ENCODE data around the gene SMARCC2.
"Not testable (repeated sequence)": the region's sequence is repeated elsewhere in the genome, so short reads cannot be mapped to it uniquely, and the experiment has no call there.

Gene SMARCC2

DNA sequence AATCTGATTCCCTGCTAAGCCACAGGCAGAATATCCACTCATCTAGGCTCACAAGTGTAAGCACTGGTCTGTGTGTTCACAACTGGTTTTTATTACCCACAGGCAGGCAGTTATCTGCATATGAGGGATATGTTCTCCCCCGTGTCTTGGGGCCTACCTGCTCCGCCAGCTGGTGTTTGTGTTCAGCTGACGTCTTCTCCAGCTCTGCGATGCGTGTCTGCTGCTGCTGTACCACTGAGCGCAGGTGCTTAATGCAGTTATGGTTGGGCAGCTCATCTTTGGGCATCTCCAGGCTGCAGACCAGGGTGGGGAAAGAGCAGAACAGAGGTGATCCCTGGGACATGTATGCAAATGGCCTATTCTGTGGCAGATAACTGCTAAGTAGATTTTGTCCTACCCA lies 18.7 kb upstream of the SMARCC2 start:
- no peak for DNase-seq

DNA sequence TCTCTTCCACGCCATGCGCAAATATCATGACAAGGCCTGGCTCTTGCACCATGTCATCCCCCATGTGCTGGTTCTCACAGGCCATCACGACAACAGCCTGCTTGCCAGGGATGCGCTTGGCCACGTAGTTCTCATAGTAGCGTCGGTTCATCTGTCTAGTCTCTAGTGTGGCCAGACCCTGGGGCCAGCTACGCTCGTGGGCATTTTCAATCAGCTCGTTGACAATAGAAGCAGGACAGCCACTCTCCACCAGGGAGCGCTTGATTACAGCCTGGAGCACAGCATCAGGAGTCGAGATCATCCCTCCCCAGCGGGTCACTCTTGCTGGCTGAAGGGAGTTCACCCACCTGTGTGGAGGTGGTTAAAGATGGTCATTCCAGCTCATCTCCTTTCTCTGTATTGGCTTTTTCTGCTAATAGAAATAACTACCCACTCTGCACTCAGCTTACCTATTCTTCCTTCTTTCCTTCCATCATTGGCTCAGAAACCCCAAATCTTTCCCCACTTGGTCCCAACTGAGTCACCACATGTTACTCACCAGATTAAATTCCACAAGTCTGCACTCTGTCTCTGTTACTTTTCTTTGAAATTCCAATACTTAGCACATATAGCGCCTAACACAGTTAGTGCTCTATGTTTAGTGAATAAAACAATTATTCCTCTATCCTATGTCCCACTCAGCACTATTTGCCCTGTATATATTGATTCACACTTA lies 17.3 kb upstream of the SMARCC2 start:
- peak; percentile 59 to 66 (median 60) for DNase-seq

DNA sequence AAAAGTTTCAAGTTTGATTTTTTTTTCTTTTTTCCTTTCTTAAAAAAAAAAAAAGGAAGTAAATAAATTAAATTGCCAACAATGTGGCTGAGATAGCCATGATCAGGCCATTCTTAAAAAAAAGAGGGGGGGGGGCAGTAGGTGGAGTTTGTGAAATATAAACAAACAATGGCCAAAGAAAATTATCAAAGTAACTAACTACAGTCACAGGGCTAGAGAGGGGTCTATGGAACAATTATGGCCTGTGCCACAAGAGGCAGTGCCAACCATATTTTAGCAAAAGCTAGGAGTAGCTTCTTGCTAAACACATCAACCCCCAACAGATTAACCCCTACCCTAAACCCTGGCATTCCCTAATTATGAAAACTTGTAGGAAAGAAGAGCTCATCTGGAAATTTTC lies 16.2 kb upstream of the SMARCC2 start:
- DNase-seq: no peak

DNA sequence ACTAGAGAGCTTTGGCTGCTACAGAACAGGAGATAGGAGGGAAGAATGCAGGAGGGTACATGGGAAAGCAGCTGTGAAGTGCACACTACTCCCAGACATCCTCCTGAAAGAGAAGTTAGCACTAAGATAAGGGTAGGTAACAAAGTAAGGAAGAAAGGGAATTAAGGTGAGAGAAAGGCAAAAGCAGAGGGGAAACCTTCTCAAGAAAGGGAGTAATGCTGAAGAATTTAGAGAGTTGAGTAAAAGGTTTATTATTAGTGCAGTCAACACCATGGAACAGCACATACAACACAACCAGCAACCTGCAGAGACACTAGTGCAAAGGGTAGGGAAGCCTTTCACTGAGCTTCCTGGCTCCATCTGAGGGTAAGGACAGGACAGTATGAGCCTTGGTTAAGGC lies 15.0 kb upstream of the SMARCC2 start:
- no peak for DNase-seq

DNA sequence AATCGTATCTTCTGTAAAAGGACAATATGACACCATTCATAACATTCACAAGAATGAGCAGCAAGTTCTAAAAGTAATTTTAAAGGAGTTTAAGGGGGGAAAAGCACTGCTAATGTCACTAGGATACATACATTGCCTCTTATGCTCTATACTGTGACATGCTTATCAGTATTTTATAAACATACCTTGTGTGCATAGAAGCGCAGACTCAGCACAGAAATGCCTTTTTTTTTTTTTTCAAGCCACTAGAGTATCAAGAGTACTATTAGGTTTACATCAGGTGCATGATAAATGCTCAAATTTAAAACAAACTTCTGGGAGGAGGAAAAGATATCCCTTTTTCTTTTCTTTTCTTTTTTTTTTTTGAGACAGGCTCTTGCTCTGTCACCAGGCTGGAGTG lies 13.6 kb upstream of the SMARCC2 start:
- no peak for DNase-seq

DNA sequence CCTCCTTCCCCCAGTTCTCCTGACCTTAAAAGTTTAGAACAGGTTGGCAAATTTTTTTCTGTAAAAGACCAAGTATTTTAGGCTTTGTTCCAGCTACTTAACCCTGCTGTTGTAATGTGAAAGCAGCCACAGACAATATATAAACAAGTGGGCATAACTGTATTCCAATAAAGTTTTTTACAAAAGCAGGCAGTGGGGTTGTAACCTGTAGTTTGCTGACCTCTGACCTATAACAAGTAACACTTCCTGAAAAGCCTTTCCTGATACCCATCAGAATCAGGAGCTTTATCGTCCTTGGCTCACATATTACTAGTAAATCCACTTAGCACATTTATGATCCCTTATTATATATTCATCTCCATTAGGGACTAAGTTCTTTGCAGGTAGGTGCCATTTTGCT lies 13.1 kb upstream of the SMARCC2 start:
- DNase-seq: no peak

DNA sequence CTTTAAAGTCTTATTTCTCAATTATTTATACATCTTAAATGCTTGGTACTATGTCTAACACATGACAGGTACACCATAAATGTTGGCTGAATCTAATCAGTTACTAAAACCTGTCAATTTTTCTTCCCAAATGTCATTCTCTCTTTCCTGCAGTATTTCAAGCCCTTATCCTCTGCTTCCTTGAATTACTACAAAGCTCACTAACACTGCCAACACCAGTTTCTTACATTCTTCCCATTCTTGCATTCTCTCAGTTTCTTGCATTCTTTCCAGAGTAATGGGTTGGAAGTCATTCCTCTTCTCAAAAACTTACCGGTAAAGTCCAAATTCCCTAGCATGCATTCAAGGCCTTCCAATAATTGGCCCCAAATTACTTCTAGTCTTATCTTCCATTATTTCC lies 9.6 kb upstream of the SMARCC2 start:
- DNase-seq: no peak

DNA sequence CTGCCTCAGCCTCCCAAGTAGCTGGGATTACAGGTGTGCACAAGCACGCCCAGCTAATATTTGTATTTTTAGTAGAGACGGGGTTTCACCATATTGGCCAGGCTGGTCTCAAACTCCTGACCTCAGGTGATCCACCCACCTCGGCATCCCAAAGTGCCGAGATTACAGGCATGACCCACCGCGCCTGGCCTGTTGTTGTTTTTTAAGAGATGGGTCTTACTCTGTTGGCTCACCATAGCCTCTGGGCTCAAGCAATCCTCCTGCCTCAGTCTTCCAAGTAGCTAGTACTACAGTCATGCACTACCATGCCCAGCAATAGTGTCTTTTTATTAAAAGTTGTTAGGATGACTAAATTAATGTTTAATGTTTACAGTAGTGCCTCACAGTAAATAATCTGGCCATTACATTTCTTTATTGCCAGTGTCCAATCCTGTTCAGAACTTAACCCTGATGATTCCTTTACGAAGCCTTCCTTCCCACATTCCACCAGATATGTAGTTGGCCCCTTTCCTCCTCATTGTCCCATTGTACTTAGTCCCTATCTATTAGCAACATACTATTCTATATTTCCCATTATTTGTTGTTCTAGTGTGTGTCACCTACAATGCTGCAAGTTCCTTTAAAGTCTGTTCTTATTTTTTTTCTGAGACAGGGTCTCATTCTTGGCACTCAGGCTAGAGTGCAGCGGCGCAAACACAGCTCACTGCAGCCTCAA lies 8.8 kb upstream of the SMARCC2 start:
- DNase-seq: no peak

DNA sequence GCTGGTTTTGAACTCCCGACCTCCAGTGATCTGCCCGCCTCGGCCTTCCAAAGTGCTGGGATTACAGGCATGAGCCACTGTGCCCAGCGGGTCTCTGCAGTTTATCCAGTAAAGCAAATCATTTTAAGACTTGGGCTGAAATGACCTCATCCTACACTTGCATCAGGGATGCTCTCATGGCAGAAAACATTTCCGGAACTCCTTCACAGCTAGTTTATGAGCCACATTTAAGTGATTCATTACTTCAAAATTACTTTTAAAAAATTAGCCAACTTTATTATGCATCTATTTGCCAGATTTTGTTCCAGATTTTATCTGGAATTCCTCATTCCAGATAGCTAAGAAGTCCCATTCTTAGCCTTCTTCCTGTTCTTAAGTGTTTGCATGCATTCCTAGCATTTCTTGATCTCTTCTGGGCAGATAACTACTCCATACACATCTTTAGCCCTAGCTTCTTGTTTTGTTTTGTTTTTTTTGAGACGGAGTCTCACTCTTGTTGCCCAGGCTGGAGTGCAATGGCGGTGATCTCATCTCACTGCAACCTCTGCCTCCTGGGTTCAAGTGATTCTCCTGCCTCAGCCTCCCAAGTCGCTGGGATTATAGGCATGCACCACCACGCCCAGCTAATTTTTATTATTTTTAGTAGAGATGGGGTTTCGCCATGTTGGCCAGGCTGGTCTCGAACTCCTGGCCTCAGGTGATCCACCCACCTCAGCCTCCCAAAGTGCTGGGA lies 7.7 kb upstream of the SMARCC2 start:
- DNase-seq: not testable (repeated sequence)

DNA sequence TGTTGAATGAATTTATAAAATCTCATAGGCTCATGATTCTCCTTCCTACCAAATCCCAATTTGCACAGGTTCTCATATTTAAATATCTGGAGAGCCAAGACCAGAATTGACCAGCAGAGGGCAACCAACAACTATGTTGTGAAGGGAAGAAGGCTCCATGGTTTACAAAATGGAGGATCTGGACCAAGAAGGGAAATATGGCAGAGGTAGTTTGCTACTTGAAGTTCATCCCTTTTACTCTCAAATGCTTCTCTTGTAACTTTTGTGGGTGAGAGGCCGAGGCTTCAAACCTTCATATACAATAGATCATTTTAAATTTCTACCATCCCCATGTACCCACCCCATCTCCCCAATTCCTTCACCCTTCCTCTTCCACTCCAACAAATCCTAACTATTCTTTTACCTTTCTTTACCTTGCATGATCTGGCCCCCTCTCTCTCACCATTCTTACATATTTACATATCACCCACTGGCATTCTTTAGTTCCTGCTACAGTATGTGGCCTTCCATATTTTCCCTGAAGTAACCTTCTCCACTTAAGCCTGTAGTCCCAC lies 3.8 kb upstream of the SMARCC2 start:
- DNase-seq: peak; percentile 94 to 97 (median 95)

DNA sequence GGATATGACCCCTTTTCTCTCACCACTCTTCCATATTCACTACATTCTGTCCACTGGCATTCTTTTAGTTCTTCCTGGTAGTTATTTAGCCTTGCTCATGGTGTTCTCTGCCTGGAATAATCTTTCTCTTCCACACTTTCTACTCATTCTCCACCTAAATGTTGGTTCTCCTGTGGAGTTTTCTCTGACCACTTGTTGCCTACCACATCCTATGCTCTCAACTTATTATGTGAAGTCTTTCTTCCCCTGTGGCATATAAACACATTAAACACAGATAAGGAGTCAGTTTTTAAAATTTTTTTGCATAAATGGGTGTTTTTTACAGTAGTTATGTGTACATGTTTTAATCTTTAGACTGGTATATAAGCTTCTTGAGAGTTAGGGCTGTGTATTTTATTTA lies 3.3 kb upstream of the SMARCC2 start:
- no peak for DNase-seq

DNA sequence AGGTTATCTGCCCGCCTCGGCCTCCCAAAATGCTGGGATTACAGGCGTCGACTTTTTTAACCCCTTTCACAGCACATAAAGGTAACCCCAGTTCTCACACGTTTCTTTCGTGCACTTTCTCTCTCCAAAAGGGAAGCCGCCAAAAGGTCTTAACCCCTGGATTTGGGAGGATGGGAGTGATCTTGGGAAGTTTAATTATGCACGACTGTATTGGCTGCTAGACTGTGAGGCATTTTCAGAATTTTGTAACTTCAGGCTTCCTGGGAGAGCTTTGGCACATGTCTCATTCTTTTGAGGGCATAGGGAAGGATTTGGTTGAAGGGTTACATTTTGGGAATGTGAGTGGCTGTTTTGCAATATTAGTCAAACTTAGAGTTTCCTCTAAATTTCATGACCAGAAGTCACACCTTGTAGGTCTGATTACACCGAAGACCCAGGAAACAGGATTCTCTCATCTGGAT lies 1.4 kb upstream of the SMARCC2 start:
- DNase-seq: peak in 1 of 3 donors; percentile 4

DNA sequence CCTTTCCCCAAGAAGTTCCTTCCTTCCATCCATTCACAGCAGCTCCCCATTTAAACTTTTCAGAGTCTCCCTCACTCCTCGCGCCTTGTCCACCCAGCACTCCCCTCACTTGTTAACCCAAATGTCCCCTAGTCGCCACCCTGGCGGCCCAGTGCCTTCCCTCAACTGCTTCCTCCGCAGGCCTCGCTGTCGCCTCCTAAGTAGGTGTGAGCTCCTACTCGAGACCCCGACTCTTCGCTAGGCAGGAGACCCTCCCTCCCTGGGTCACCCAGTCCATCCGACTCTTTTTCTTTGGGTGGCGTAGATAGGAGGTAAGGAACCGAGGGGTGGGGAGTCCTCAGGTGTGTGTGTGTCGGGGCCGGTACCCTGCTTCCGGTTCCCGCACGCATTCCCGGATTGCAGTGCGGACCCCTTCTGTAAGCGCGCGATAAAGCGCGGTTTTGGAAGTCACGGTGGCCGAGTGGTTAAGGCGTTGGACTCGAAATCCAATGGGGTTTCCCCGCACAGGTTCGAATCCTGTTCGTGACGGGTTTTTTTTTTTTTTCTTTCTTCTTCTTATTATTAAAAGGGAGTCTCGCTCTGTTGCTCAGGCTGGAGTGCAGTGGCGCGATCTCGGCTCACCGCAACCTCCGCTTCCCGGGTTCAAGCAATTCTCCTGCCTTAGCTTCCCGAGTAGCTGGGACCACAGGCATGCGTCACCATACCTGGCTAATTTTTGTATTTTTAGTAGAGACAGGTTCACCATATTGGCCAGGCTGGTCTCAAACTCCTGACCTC lies 823 bp upstream of the SMARCC2 start:
- DNase-seq: peak; percentile 78 to 81 (median 79)

DNA sequence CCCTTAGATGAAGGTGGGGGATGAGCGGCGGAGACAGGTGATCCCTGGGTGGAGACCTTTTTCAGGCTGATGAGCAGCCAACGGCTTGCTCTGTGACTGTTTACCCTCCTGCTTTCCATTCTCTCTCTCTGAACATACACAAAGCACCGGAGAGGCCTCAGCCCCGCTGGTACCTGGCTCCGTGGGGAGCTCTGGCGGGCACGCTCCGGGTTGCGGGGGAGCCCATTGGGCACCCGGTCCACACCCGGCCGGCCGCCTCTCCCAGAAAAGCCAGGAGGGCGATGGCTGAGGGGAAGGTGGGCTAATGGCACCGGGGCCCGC lies 545 bp downstream of the SMARCC2 start:
- DNase-seq: peak in 1 of 3 donors; percentile 32

DNA sequence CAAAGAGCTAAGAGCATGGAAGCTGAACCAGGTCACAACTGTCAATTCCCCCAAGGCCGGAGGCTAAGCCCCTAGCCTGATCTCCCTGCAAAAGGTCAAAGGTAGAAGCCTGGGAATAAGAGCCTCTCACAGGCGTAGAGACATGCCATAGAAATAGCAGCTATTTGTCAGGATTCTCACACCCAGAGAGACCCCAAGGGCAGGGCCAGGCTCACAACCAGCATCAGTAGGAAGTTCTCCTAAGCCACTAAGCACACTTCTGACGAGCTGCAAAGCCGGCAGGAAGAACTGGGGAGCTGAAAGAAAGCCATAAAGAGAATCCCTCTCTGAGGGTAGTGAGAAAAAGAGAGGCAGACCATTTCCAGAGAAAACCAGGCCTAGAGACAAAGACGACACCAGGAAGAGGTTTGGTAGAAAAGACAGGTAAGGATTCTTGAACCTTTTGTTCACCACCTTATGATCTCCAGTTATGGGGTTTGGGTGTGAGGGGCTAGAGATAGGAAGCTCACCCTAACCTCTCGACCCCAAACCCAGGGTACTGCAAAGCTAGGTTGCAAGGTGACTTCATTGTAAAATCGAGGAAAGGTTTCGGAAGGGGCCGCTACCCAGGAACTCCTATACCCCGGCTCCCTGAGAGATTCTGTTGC lies 1.0 kb downstream of the SMARCC2 start:
- peak in 1 of 3 donors; percentile 12 for DNase-seq

DNA sequence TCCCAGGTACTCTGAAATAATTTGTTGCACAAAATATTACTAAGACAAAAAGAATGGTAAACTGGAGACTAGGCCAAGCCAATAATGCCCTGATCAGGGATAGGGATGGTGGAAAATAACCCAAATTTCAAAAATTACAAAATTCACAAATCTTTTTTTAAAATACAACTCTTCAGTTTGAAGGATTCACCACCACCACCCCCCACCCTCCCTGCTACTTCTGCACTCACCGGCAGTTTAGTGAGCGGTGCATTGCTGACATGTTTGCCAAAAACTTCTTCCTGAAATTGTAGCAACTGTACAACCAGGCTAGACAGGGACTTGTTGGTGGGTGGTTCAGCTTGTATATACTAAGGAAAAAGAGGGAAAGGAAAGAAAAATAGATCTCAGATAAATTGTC lies 2.3 kb downstream of the SMARCC2 start:
- no peak for DNase-seq

DNA sequence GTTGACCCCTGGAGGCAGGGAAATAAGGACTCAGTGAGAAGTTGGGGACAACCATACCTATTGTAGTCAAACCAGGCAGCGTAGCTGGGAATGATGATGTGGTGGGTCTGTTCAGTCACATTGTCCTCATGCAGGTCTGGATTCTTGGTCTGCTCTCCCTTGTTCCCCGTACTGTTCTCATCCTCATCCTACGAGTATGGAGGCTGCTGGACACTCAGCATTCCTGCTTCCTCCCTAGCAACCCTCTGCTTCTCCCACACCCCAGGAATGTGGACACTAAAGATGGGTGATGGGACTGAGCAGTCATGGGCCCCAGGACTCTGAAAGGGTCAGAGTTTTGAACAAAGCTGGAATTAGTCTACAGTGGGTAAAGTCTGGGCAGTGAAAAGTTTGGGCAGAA lies 10.9 kb downstream of the SMARCC2 start:
- no peak for DNase-seq

DNA sequence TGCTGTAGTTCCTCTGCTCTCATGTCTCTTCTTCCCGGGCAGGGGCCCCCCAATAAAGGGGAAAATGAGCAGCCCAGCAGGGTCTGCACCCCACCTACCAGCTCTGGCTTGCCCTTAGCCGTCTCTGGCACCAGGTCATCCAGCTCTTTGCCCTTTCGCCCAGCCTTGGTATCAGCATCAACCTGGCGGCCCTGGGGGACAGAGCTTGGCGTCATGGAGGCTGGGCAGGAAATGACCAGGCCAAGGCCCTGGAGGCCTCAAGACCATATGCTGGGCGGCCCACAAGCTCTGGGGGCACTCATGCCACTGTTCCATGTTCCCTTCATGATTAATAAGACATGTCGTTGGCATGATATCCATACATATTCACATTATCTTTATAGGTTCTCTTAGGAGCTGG lies 16.4 kb downstream of the SMARCC2 start:
- DNase-seq: no peak

DNA sequence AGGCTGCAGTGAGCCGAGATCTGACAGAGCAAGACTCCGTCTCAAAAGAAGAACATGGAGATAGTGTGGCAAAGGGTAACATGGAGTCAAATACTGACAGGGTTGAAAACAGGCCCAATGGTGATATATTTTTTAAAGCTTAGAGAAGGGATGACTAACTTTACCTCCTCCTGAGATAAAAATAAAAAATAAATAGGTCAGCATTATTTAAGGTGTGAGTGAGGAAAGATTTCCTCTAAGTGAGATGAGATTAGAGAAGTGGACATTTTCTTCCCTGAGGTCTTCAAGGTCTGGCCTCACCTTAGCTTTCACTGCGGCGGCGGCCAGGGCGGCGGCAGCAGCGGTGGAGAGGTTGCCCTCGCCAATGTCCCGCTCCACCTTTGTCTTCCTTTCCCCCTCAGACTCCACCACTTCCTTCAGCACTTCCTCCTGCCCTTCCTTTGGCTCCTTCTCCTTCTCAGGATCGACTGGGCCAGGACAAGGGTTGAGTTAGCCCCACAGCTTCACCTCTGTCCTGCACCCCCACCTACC lies 20.0 kb downstream of the SMARCC2 start:
- no peak for DNase-seq

DNA sequence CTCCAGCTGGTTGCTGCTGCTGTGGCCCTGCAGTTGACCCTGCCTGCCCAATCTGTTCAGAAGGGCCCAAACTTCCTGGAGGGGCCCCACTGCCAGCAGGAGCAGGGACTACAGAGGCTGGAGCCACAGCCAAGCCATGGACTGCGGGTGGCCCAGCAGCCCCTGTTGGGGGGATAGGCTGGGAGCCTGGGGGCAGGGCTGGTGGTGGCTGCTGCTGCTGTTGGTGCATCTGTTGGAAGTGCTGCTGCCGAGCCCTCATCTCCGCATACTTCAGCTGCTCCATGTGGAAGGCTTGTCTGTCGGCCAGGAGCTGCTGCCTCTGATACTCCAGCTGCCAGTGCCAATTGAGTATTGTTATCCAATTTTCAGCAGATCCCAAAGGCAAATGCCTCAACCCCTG lies 23.9 kb downstream of the SMARCC2 start:
- no peak for DNase-seq

DNA sequence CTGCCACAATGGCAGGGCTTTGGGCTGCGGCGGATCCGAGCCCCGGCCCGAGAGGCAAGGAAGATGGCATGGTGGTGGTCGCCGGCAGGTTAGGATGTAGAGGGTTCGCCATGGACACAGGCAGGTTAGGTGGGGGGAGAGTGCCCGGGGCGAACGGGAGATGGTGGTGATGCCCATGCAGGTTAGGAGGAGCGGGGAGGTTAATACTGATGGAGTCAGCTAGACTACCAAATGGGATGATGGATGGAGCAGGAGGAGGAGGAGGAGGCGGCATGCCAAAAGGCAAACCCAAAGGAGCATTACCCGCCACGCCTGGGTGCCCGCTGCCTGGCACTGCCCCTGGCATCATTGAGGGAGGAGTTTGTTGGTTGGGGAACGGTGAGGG lies 24.9 kb downstream of the SMARCC2 start:
- DNase-seq: no peak
